ENCODE measurements around the gene MAG. TPM values are rescaled to one million over a fixed set of nuclear protein-coding genes. Genes with fewer than 3 reads are reported as not detected.

The MAG gene
- total and polyA plus RNA-seq, 2 of the 8 experiments (the other 6 are each of a cell fraction or from before 2014, with no cell fraction given): 0.20 to 1.3 TPM

- no peak overlapping the region for H3K18ac ChIP-seq (ENCODE audit: extremely low read depth, low read length)
- no peak overlapping the region for H2BK5ac ChIP-seq (ENCODE audit: low read depth, low read length)
- no peak overlapping the region for H3K4me3 ChIP-seq (ENCODE audit: extremely low read depth in 1 of 4, insufficient read depth in 2 of 4, low read depth in 3 of 4, low read length in 4 of 4)
- H3K27ac ChIP-seq (ENCODE audit: low read depth, low read length): no peak overlapping the region
- ChIA-PET CTCF (ENCODE audit: partially characterized antibody) (interaction anchor here (0.9 to 2.0 kb wide), 7 partner anchors 8 to 294 kb away, joined by 3 to 7 read pairs (median 4); partner anchors contain the start of gene FFAR3), POLR2A (ENCODE audit: partially characterized antibody) (interaction anchor here (0.9 kb wide), 1 partner anchor 147 kb away, joined by 4 read pairs; no protein-coding TSS in a partner anchor)
- no peaks in the 10 kb centered on the region for H3K79me1 ChIP-seq (ENCODE audit: low read depth, low read length)
- H3K14ac ChIP-seq (ENCODE audit: insufficient read length): no peak overlapping the region
- no peak overlapping the region for H2BK15ac ChIP-seq (ENCODE audit: low read length)
- no peak overlapping the region for H2BK12ac ChIP-seq (ENCODE audit: low read depth, low read length)
- no peaks in the 10 kb centered on the region for H3K9me3 ChIP-seq (ENCODE audit: insufficient read depth in 2 of 2, low read depth in 1 of 2, low read length in 1 of 2)
- H2BK20ac ChIP-seq (ENCODE audit: low read length): no peak overlapping the region
- H4K91ac ChIP-seq (replicated peaks; ENCODE audit: insufficient read length, low read length): no peak overlapping the region
- no peaks in the 10 kb centered on the region for H4K20me1 ChIP-seq (replicated peaks in 1 of 2; ENCODE audit: control insufficient read depth in 1 of 2, insufficient read depth in 2 of 2, low read length in 2 of 2)
- H3K4ac ChIP-seq (replicated peaks; ENCODE audit: insufficient read length, low read depth, low read length): no peak overlapping the region
- H2AFZ ChIP-seq (ENCODE audit: low read length): no peak overlapping the region
- no peak overlapping the region for H3K4me2 ChIP-seq (ENCODE audit: insufficient read depth in 1 of 2, low read depth in 2 of 2, low read length in 2 of 2)
- no peak overlapping the region; the same call in 1 of the 2 replicates for H4K8ac ChIP-seq (ENCODE audit: extremely low read depth, insufficient read depth, low read length)
- no peaks in the 10 kb centered on the region for H3K79me2 ChIP-seq (ENCODE audit: control insufficient read depth in 1 of 2, insufficient read depth in 2 of 2, low read length in 2 of 2)
- H3K9ac ChIP-seq (replicated peaks in 1 of 4; ENCODE audit: extremely low read depth in 1 of 4, low read depth in 3 of 4, low read length in 3 of 4): no peak overlapping the region
- no peak overlapping the region for H3K23ac ChIP-seq (ENCODE audit: insufficient read length)
- FAIRE-seq (no peak), DNase-seq (ENCODE audit: low read depth in 1 of 2, low spot score in 2 of 2) (peak in 1 of 2 experiments; percentile 34)
- H3K36me3 ChIP-seq (ENCODE audit: control insufficient read depth in 2 of 4, insufficient read depth in 4 of 4, low read length in 3 of 4): no peaks in the 10 kb centered on the region
- no peaks in the 10 kb centered on the region; the same call in 1 of the 2 replicates for H3K23me2 ChIP-seq (ENCODE audit: low read depth, low read length)
- H3K56ac ChIP-seq (replicated peaks; ENCODE audit: insufficient read length, low read depth, low read length): no peak overlapping the region
- H4K5ac ChIP-seq (ENCODE audit: insufficient read length, low read depth, low read length): no peak overlapping the region
- H2BK120ac ChIP-seq (replicated peaks; ENCODE audit: low read depth, low read length): no peak overlapping the region
- no peaks in the 10 kb centered on the region for H3K27me3 ChIP-seq (replicated peaks in 1 of 4; ENCODE audit: control insufficient read depth in 3 of 4, extremely low read depth in 1 of 4, insufficient read depth in 3 of 4, low read length in 3 of 4)
- H2AK5ac ChIP-seq (ENCODE audit: low read depth, low read length): no peak overlapping the region
- peaks cover 0 to 2% (median 0%) of the 10 kb centered on the region in 4 experiments; a peak in 2 of 7 replicates for H3K4me1 ChIP-seq (replicated peaks in 1 of 4; ENCODE audit: control insufficient read depth in 3 of 4, insufficient read depth in 4 of 4, low read length in 3 of 4)
- WGBS, 2 experiments (ENCODE audit: extremely low coverage in 1 of 2, insufficient coverage in 1 of 2, insufficient read length in 1 of 2, insufficient replicate concordance in 2 of 2, low coverage in 1 of 2, low lambda C conversion rate in 2 of 2, missing lambda C conversion rate in 1 of 2): 94% methylated on average over 15 of the region's 17 CpGs; no CpG with 5 or more reads in 1 of the 2 experiments
- TF ChIP-seq RAD21 (IDR thresholded peaks at IDR 0.05 in 1 of 2, conservative IDR thresholded peaks at IDR 0.05 in 1 of 2; ENCODE audit: low read depth in 2 of 2, low read length in 2 of 2) (no peak), ATF3 (IDR thresholded peaks at IDR 0.05; ENCODE audit: insufficient read depth, low read depth, low read length) (no peak), KDM5A (IDR thresholded peaks at IDR 0.05; ENCODE audit: low read length) (no peak), ASH2L (IDR thresholded peaks at IDR 0.05; ENCODE audit: low read length) (no peak), CBX5 (IDR thresholded peaks at IDR 0.05; ENCODE audit: low read depth, low read length) (no peak), RFX5 (IDR thresholded peaks at IDR 0.05; ENCODE audit: borderline replicate concordance, low read depth, low read length) (no peak), SRF (IDR thresholded peaks at IDR 0.05; ENCODE audit: low read depth, low read length) (no peak), POU5F1 (IDR thresholded peaks at IDR 0.05; ENCODE audit: low read depth, low read length) (no peak), CBX8 (IDR thresholded peaks at IDR 0.05; ENCODE audit: borderline replicate concordance, low read depth, low read length) (no peak), CEBPB (IDR thresholded peaks at IDR 0.05; ENCODE audit: low read depth, low read length) (no peak), NRF1 (IDR thresholded peaks at IDR 0.05; ENCODE audit: low read depth, low read length) (no peak)
These were observed 57.9 kb downstream of the MAG start for GRCh38 chr19:35349614-35350521.

Data from H1 (cell line).